ENCODE results near the gene CHST15. TPM values are rescaled to one million over a fixed set of nuclear protein-coding genes. Genes with fewer than 3 reads are reported as not detected.

CHST15 gene
- polyA plus RNA-seq, 1 donor from 2014 or later: 0.79 TPM

DNA sequence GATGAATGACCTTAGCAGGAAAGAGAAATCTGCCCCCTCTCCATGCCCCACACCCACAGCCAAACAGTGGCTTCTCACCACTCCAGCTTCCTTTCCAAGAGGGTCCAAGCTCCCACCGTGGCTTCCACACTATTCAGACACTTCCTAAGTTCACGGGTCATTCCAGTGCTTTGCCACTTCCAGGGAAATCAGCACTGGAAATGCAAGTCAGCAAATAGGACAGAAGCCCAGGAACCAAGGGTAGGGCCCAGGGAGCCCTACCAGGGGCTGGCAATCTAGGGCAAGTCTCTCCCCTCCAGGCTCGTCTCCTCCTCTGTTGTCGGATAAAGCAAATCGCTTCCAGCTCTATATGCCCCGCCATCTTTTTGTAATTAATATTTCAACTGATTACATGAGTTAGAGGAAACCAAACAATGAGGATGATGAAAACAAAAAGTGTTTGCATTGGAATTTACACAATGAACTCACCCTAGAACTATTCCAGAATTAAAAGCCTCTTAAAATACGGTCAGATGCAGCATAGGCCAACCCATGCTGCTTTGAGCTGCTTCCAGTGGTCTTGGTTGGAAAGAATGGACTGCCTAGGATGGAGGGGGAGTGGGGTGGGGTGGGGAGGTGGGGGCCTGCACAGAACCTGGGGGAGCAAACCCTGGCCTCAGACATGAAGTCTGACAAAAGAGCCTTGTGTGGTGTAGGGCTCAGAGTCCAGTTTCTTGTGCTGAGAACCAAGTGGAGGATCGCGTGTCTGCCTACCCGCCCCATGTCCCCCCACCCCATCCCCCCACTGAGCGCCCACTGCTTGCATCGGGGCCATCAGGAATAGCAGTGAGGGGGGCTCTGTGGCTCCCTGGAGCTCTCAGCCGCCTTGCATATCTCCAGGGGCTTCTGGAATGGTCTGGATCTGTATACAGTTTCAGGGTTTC is 127.2 kb downstream of the CHST15 start:
- no peaks in the 10 kb centered on the region for H3K9me3 ChIP-seq (ENCODE audit: low read length)
- TF ChIP-seq RAD21 (conservative IDR thresholded peaks at IDR 0.05) (no peak), EP300 (conservative IDR thresholded peaks at IDR 0.05; ENCODE audit: poor library complexity, severe bottlenecking) (no peak), EZH2 (IDR thresholded peaks at IDR 0.05; ENCODE audit: borderline replicate concordance, insufficient read depth, low read length, poor library complexity, severe bottlenecking) (no peak), CTCF (IDR thresholded peaks at IDR 0.05; ENCODE audit: poor library complexity, severe bottlenecking) (no peak), SMC3 (conservative IDR thresholded peaks at IDR 0.05; ENCODE audit: poor library complexity) (no peak), POLR2AphosphoS5 (IDR thresholded peaks at IDR 0.05) (no peak), MXI1 (conservative IDR thresholded peaks at IDR 0.05; ENCODE audit: poor library complexity, severe bottlenecking) (no peak), TAF1 (IDR thresholded peaks at IDR 0.05; ENCODE audit: low read depth) (no peak)
- TF ChIP-seq, protein P1, sequence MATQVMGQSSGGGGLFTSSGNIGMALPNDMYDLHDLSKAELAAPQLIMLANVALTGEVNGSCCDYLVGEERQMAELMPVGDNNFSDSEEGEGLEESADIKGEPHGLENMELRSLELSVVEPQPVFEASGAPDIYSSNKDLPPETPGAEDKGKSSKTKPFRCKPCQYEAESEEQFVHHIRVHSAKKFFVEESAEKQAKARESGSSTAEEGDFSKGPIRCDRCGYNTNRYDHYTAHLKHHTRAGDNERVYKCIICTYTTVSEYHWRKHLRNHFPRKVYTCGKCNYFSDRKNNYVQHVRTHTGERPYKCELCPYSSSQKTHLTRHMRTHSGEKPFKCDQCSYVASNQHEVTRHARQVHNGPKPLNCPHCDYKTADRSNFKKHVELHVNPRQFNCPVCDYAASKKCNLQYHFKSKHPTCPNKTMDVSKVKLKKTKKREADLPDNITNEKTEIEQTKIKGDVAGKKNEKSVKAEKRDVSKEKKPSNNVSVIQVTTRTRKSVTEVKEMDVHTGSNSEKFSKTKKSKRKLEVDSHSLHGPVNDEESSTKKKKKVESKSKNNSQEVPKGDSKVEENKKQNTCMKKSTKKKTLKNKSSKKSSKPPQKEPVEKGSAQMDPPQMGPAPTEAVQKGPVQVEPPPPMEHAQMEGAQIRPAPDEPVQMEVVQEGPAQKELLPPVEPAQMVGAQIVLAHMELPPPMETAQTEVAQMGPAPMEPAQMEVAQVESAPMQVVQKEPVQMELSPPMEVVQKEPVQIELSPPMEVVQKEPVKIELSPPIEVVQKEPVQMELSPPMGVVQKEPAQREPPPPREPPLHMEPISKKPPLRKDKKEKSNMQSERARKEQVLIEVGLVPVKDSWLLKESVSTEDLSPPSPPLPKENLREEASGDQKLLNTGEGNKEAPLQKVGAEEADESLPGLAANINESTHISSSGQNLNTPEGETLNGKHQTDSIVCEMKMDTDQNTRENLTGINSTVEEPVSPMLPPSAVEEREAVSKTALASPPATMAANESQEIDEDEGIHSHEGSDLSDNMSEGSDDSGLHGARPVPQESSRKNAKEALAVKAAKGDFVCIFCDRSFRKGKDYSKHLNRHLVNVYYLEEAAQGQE (IDR thresholded peaks at IDR 0.05; ENCODE audit: borderline replicate concordance): no peak
- H3K9ac ChIP-seq (ENCODE audit: low read length): no peak overlapping the region
- H3K36me3 ChIP-seq (ENCODE audit: insufficient read depth, low read length): no peaks in the 10 kb centered on the region
- H4K20me1 ChIP-seq (ENCODE audit: insufficient read depth): no peaks in the 10 kb centered on the region
- no peaks in the 10 kb centered on the region for H3K9me2 ChIP-seq (ENCODE audit: insufficient read depth, low read length)
- no peak overlapping the region for H3K4me2 ChIP-seq (ENCODE audit: low read length)
- H3K27me3 ChIP-seq (ENCODE audit: insufficient read depth, low read depth, low read length): peaks cover 16% of the 10 kb centered on the region
- H2AFZ ChIP-seq (ENCODE audit: low read depth, low read length): no peak overlapping the region
- no peaks in the 10 kb centered on the region for H3K79me2 ChIP-seq (replicated peaks; ENCODE audit: insufficient read depth, low read length)
- no peak overlapping the region for H3K27ac ChIP-seq (ENCODE audit: low read length)
- no peaks in the 10 kb centered on the region for H3F3A ChIP-seq (ENCODE audit: insufficient read depth, low read length, poor library complexity, severe bottlenecking)
- H3K4me3 ChIP-seq (ENCODE audit: low read length): no peak overlapping the region

- Histone ChIP-seq H3K27ac (ENCODE audit: low read length) (no peak overlapping the region), H3K27me3 (ENCODE audit: insufficient read depth, low read depth, low read length) (peaks cover 11% of the 10 kb centered on the region), H3K9me3 (ENCODE audit: low read length) (no peaks in the 10 kb centered on the region), H3K9me2 (ENCODE audit: insufficient read depth, low read length) (no peaks in the 10 kb centered on the region), H3K4me2 (ENCODE audit: low read length) (no peak overlapping the region), H2AFZ (ENCODE audit: low read depth, low read length) (no peak overlapping the region), H3K4me3 (ENCODE audit: low read length) (no peak overlapping the region), H3F3A (ENCODE audit: insufficient read depth, low read length, poor library complexity, severe bottlenecking) (no peaks in the 10 kb centered on the region), H3K36me3 (ENCODE audit: insufficient read depth, low read length) (no peaks in the 10 kb centered on the region), H3K79me2 (replicated peaks; ENCODE audit: insufficient read depth, low read length) (no peaks in the 10 kb centered on the region), H4K20me1 (ENCODE audit: insufficient read depth) (no peaks in the 10 kb centered on the region), H3K9ac (ENCODE audit: low read length) (no peak overlapping the region)
- no peak for TF ChIP-seq MXI1 (conservative IDR thresholded peaks at IDR 0.05; ENCODE audit: poor library complexity, severe bottlenecking)
- TF ChIP-seq CTCF (IDR thresholded peaks at IDR 0.05; ENCODE audit: poor library complexity, severe bottlenecking): no peak
- TF ChIP-seq EP300 (conservative IDR thresholded peaks at IDR 0.05; ENCODE audit: poor library complexity, severe bottlenecking): no peak
- no peak for TF ChIP-seq RAD21 (conservative IDR thresholded peaks at IDR 0.05)
- no peak for TF ChIP-seq TAF1 (IDR thresholded peaks at IDR 0.05; ENCODE audit: low read depth)
- no peak for TF ChIP-seq EZH2 (IDR thresholded peaks at IDR 0.05; ENCODE audit: borderline replicate concordance, insufficient read depth, low read length, poor library complexity, severe bottlenecking)
Observed at GRCh38 chr10:123964953-123965352, 128.4 kb downstream of the CHST15 start.
